Endothelial cell of umbilical vein (primary cell): ENCODE data around the gene IL9. TPM values are rescaled to one million over a fixed set of nuclear protein-coding genes. Genes with fewer than 3 reads are reported as not detected.

Experiments used
- BruUV-seq: library from RNA; stranded (reverse); fragments of 400-500 nt; replicated peaks from 2 replicates; lab custom pipeline; 2021; lab: Mats Ljungman, UMichigan
- CTCF ChIA-PET: fragments of 300-600, 350-600 bp; sonication (Branson Sonifier 250); formaldehyde crosslinking; loops from one replicate; lab custom pipeline; 2021; ENCODE audit warnings: antibody characterized with exemption, inconsistent platforms; lab: Charles Lee
- POLR2A ChIA-PET: fragments of 300-600, 350-600 bp; sonication (Branson Sonifier 250); formaldehyde crosslinking; loops from one replicate; lab custom pipeline; 2021; ENCODE audit warnings: antibody characterized with exemption, inconsistent platforms; lab: Charles Lee
- DNase-seq: peaks from one replicate; pipeline ENCODE4 v3.0.0-alpha.2; 2011; ENCODE audit warnings: low read depth, low spot score
- FAIRE-seq: peaks from 2 replicates; lab custom pipeline; 2011; peaks lifted over from hg19 to GRCh38; lab: Jason Lieb, UNC
- H2AFZ ChIP-seq: 2 replicates; pipeline ENCODE4 v1.6.0; 2012; ENCODE audit warnings: low read depth, low read length, control low read depth, inconsistent platforms
- H3K27ac ChIP-seq: 2 replicates; pipeline ENCODE4 v1.5.1; 2011; ENCODE audit warnings: low read depth, mild to moderate bottlenecking, control low read depth, low read length, moderate library complexity; ENCODE audit not compliant: insufficient read depth
- H3K27me3 ChIP-seq, 2 experiments: 2 replicates each; pipeline versions ENCODE4 v1.6.0 to v1.6.1; 2011; ENCODE audit warnings: low read length in 2 of 2, mixed read lengths in 1 of 2; ENCODE audit not compliant: control insufficient read depth in 2 of 2, insufficient read depth in 2 of 2
- H3K36me3 ChIP-seq, 2 experiments: 2 replicates in 1 of 2; 3 replicates in 1 of 2; pipeline ENCODE4 v1.5.1; 2011; ENCODE audit warnings: low read length in 2 of 2, mild to moderate bottlenecking in 1 of 2, moderate library complexity in 1 of 2; ENCODE audit not compliant: control insufficient read depth in 2 of 2, insufficient read depth in 2 of 2; ENCODE audit errors: extremely low read depth in 1 of 2
- H3K4me1 ChIP-seq: 3 replicates; pipeline ENCODE4 v1.5.1; 2011; ENCODE audit warnings: mild to moderate bottlenecking, low read length; ENCODE audit not compliant: control insufficient read depth, insufficient read depth; ENCODE audit errors: extremely low read depth
- H3K4me2 ChIP-seq: 2 replicates; pipeline ENCODE4 v1.6.1; 2011; ENCODE audit warnings: low read length, control low read depth, mixed read lengths; ENCODE audit not compliant: insufficient read depth
- H3K4me3 ChIP-seq, 3 experiments: fragments of 200-600 bp in 1 of 3; sonication (generic), shearing (Covaris generic) in 1 of 3; replicated peaks in 1 of 3; 2 replicates each; pipeline ENCODE4 v1.5.1; 2011 to 2016; ENCODE audit warnings: control low read depth in 3 of 3, low read length in 3 of 3, mild to moderate bottlenecking in 2 of 3, inconsistent platforms in 1 of 3, low read depth in 1 of 3, moderate library complexity in 1 of 3; ENCODE audit not compliant: insufficient read depth in 1 of 3
- H3K79me2 ChIP-seq: 2 replicates; pipeline ENCODE4 v1.6.0; 2012; ENCODE audit warnings: low read length, inconsistent platforms; ENCODE audit not compliant: control insufficient read depth, insufficient read depth
- H3K9ac ChIP-seq: replicated peaks from 2 replicates; pipeline ENCODE3; 2011; ENCODE audit warnings: low read length, control low read depth; ENCODE audit not compliant: insufficient read depth; ENCODE audit errors: extremely low read depth
- H3K9me1 ChIP-seq: replicated peaks from 3 replicates; pipeline ENCODE4 v1.6.0; 2011; ENCODE audit warnings: mild to moderate bottlenecking, low read length; ENCODE audit not compliant: control insufficient read depth, insufficient read depth; ENCODE audit errors: extremely low read depth
- H3K9me3 ChIP-seq: replicated peaks from 2 replicates; pipeline ENCODE4 v1.5.1; 2012; ENCODE audit warnings: low read length, inconsistent platforms; ENCODE audit not compliant: control insufficient read depth, insufficient read depth
- H4K20me1 ChIP-seq: replicated peaks from 2 replicates; pipeline ENCODE3; 2011; ENCODE audit warnings: mild to moderate bottlenecking, low read length; ENCODE audit not compliant: control insufficient read depth, insufficient read depth; ENCODE audit errors: extremely low read depth
- EZH2 ChIP-seq: IDR thresholded peaks from 2 replicates; pipeline ENCODE4 v1.6.1; 2012; ENCODE audit warnings: borderline replicate concordance, low read depth, mild to moderate bottlenecking, moderate library complexity, low read length, inconsistent platforms; ENCODE audit not compliant: severe bottlenecking
- FOS ChIP-seq: IDR thresholded peaks from 2 replicates; pipeline ENCODE4 v1.6.1; 2011; ENCODE audit warnings: mild to moderate bottlenecking, low read length, moderate library complexity, borderline replicate concordance; ENCODE audit not compliant: insufficient read depth
- GATA2 ChIP-seq: IDR thresholded peaks from 2 replicates; pipeline ENCODE4 v1.7.0; 2011; ENCODE audit warnings: low read depth, mild to moderate bottlenecking, moderate library complexity, mixed read lengths, low read length; ENCODE audit not compliant: insufficient read length, insufficient read depth
- MYC ChIP-seq: IDR thresholded peaks from one replicate; pipeline ENCODE4 v1.6.1; 2011; ENCODE audit warnings: mild to moderate bottlenecking, low read depth, low read length
- POLR2AphosphoS5 ChIP-seq: IDR thresholded peaks from 2 replicates; pipeline ENCODE4 v1.6.1; 2012; ENCODE audit warnings: low read depth, mild to moderate bottlenecking, control low read depth, low read length, moderate library complexity; ENCODE audit not compliant: insufficient read depth
- dilution Hi-C: fragments of 300-500 bp; cut with MboI; formaldehyde crosslinking; loops from one replicate; pipeline ENCODE4 v1.15.0; 2019; ENCODE audit warnings: low sequenced_read_pairs; ENCODE audit not compliant: extremely low pct_ligation_motif_present
- intact Hi-C: fragments of 100-400 bp; cut with micrococcal nuclease; formaldehyde crosslinking; loops from one replicate; pipeline ENCODE4 v1.10.0; 2022
- polyA plus RNA-seq, 4 experiments: library from polyadenylated mRNA; depleted of rRNA in 3 of 4; stranded (reverse) in 3 of 4; unstranded in 1 of 4; fragments of >200 nt; gene quantifications; 2 replicates each; pipeline versions ENCODE4 v1.2.1 to v1.2.3, GENCODE V29; 2011 to 2012; ENCODE audit warnings: missing spikeins in 1 of 4
- total RNA-seq: library from RNA; stranded (reverse); gene quantifications from 2 replicates; pipeline ENCODE4 v1.2.3, GENCODE V29; 2021
- TF ChIP-seq, protein P1 (sequence below): IDR thresholded peaks from 2 replicates; pipeline ENCODE4 v1.6.1; 2011; ENCODE audit not compliant: insufficient read depth, insufficient read length

Gene IL9
- total and polyA plus RNA-seq, 2 donors (not counting 3 experiments of a cell fraction or from before 2014, with no cell fraction given), result not detected

DNA sequence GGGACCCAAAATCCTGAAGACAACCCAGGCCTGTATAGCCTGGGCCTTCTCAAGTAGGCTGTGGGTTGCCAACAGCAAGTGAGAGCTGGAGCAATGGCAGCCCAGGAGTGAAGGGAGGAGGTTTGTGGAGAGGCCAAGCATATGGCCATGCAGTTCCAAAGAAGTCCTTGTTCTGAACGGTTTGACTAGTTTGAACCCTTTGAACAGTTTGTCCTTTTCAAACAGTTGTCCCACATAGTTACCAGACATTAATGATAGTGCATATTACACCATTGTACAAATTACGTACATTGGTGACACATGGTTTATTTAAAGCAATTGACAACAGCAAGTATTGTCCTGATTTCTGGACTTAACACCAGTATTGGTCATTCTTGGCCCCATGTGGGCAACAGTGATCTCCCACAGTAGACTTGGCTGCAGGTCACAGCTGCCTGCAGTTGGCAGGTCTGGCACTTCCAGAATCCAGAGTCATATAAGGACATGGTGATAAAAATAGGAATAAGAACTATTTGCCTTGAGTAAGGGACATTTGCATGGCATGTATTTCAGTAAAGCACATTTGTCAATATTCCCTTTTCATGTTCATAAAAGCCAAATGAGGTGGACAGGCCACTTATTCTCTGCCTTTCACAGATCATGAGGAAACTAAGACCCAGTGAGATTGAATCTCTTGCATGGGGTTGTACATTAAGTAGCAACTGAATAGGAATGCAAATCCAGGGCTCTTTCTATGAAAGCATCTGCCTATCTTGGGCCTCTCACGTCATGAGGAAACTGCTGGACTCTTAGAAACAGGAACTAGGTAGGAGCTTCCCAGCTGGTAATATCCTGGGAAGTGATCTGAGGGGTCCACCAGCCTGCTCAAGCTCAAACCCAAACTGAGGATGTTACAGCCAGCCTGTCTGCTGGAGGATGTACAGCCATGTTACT lies 30.9 kb downstream of the IL9 start:
- DNase-seq (no peak), FAIRE-seq (no peak)
- no peaks in the 10 kb centered on the region for H4K20me1 ChIP-seq
- BruUV-seq, result no TSS peak
- ChIA-PET POLR2A (no interaction called here), CTCF (no interaction called here)
- no peak overlapping the region for H3K4me3 ChIP-seq
- no peak for TF ChIP-seq MYC
- no peak for TF ChIP-seq EZH2
- no peak for TF ChIP-seq GATA2
- TF ChIP-seq POLR2AphosphoS5, result no peak
- TF ChIP-seq, protein P1, sequence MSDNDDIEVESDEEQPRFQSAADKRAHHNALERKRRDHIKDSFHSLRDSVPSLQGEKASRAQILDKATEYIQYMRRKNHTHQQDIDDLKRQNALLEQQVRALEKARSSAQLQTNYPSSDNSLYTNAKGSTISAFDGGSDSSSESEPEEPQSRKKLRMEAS, result no peak
- H3K9me3 ChIP-seq, result no peaks in the 10 kb centered on the region
- intact Hi-C loops, result no loop called here
- no peak overlapping the region for H2AFZ ChIP-seq
- H3K27ac ChIP-seq, result no peak overlapping the region
- peaks cover 0 to 2% of the 10 kb centered on the region in 2 experiments for H3K27me3 ChIP-seq
- H3K9ac ChIP-seq, result no peak overlapping the region
- H3K36me3 ChIP-seq, result no peaks in the 10 kb centered on the region
- dilution Hi-C loops, result no loop called here
- no peaks in the 10 kb centered on the region for H3K79me2 ChIP-seq
- H3K9me1 ChIP-seq, result no peaks in the 10 kb centered on the region
- H3K4me2 ChIP-seq, result no peak overlapping the region
- H3K4me1 ChIP-seq, result no peaks in the 10 kb centered on the region

DNA sequence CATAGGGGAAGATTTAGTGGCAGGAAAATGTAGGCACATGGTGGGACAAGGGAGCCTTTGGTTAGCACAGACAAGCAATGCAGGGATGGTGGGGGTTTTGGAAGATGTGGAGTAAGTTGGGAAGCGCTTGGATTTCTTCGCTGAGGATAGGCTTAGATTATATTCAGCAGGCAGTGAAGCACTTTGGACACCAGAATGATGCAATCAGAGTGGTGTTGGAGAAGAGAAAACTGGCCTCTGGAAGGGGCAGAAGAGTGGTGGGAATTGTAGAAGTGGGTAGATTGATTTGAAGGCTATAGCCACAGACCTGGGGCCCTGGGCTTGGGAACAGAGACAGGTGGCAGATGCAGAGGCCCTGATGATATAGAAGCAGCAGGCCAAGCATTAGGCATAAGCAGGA lies 32.9 kb downstream of the IL9 start:
- no peak for FAIRE-seq
- dilution Hi-C loops, result no loop called here

More for the DNA sequence above, 32.9 kb downstream of the IL9 start:
- Histone ChIP-seq H3K9ac (no peak overlapping the region), H3K27me3 (peaks cover 0 to 2% of the 10 kb centered on the region in 2 experiments), H3K9me3 (no peaks in the 10 kb centered on the region), H3K79me2 (no peaks in the 10 kb centered on the region), H3K36me3 (no peaks in the 10 kb centered on the region), H3K4me1 (no peaks in the 10 kb centered on the region), H4K20me1 (no peaks in the 10 kb centered on the region), H2AFZ (no peak overlapping the region), H3K4me3 (no peak overlapping the region), H3K27ac (no peak overlapping the region), H3K9me1 (no peaks in the 10 kb centered on the region), H3K4me2 (no peak overlapping the region)
- DNase-seq, result no peak
- POLR2A ChIA-PET, result no interaction called here
- TF ChIP-seq GATA2 (no peak), FOS (no peak), MYC (no peak)
- TF ChIP-seq, protein P1, result no peak
- intact Hi-C loops, result no loop called here
- no TSS peak for BruUV-seq
- CTCF ChIA-PET, result no interaction called here
